ENCODE measurements around the gene DZIP1. TPM values are rescaled to one million over a fixed set of nuclear protein-coding genes. Genes with fewer than 3 reads are reported as not detected.

Gene DZIP1
- polyA plus RNA-seq, 1 donor (not counting 4 experiments of a cell fraction or from before 2014, with no cell fraction given): 1.4 TPM

DNA sequence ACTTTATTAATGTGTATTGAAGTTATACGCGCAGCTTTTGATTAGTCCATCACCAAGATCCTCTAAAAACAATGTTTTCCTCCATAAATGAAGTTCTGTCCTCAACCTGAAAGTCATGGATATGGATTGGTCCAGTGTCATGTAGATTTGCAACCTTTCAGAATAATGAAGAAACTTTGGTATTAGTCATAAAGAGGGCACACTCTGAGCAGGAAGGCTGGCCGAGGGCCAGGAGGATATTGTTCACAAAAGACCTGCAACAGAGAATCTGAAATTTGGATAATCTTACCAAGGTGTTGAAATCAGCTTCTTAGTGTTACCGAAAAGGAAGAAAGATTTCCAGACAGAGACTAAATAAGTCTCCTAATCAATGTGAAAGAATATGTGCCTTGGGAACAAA, 71.3 kb downstream of the DZIP1 start:
- no peak overlapping the region for H3K4me2 ChIP-seq (ENCODE audit: control insufficient read depth, extremely low read depth, insufficient read depth, low read depth, low read length)
- no peak for FAIRE-seq
- TF ChIP-seq, protein P1, sequence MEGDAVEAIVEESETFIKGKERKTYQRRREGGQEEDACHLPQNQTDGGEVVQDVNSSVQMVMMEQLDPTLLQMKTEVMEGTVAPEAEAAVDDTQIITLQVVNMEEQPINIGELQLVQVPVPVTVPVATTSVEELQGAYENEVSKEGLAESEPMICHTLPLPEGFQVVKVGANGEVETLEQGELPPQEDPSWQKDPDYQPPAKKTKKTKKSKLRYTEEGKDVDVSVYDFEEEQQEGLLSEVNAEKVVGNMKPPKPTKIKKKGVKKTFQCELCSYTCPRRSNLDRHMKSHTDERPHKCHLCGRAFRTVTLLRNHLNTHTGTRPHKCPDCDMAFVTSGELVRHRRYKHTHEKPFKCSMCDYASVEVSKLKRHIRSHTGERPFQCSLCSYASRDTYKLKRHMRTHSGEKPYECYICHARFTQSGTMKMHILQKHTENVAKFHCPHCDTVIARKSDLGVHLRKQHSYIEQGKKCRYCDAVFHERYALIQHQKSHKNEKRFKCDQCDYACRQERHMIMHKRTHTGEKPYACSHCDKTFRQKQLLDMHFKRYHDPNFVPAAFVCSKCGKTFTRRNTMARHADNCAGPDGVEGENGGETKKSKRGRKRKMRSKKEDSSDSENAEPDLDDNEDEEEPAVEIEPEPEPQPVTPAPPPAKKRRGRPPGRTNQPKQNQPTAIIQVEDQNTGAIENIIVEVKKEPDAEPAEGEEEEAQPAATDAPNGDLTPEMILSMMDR (optimal IDR thresholded peaks at IDR 0.05 in 1 of 3, IDR thresholded peaks at IDR 0.05 in 1 of 3, conservative IDR thresholded peaks at IDR 0.05 in 1 of 3; ENCODE audit: extremely low read depth in 1 of 3, insufficient read depth in 2 of 3, low read length in 3 of 3): no peak
- TF ChIP-seq EZH2 (IDR thresholded peaks at IDR 0.05; ENCODE audit: low read length): no peak

DNA sequence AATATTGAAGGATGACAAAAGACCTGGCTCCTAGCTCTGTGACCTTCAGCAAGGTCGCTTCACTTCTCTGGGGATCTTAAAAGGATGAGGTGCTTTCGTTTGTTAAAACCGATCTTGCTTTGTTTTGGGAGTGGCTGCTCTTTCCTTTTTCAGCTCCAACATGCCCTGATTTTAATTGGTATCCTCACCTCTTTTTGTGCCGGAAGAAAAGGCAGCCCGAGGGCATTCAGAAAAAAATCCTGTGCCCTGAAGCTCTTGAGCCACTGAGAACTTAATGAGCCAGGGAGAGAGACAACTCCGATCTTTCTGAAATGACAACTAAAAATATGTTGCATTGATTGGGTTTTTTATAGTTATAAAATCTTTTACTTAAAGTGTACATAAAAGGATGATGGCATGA, 72.6 kb downstream of the DZIP1 start:
- Histone ChIP-seq H3K4me3 (ENCODE audit: control insufficient read depth in 2 of 3, extremely low read depth in 1 of 3, insufficient read depth in 2 of 3, low read depth in 1 of 3, low read length in 3 of 3) (no peak overlapping the region), H3K27ac (ENCODE audit: control insufficient read depth, insufficient read depth, low read length) (no peak overlapping the region), H3K4me1 (ENCODE audit: control insufficient read depth, extremely low read depth, insufficient read depth, low read length) (no peaks in the 10 kb centered on the region), H3K79me2 (ENCODE audit: control insufficient read depth, insufficient read depth, low read length) (no peaks in the 10 kb centered on the region), H3K9me1 (ENCODE audit: control insufficient read depth, extremely low read depth, insufficient read depth, low read length) (no peaks in the 10 kb centered on the region), H2AFZ (ENCODE audit: control insufficient read depth, low read length) (no peak overlapping the region), H4K20me1 (ENCODE audit: control insufficient read depth, extremely low read depth, insufficient read depth, low read length) (no peaks in the 10 kb centered on the region), H3K27me3 (ENCODE audit: control insufficient read depth, extremely low read depth, insufficient read depth, low read length) (no peaks in the 10 kb centered on the region), H3K9me3 (ENCODE audit: control insufficient read depth, low read depth, low read length) (no peaks in the 10 kb centered on the region), H3K4me2 (ENCODE audit: control insufficient read depth, extremely low read depth, insufficient read depth, low read depth, low read length) (no peak overlapping the region), H3K9ac (ENCODE audit: control insufficient read depth, extremely low read depth, insufficient read depth, low read length) (no peak overlapping the region), H3K36me3 (ENCODE audit: control insufficient read depth in 2 of 2, extremely low read depth in 1 of 2, insufficient read depth in 2 of 2, low read length in 2 of 2) (no peaks in the 10 kb centered on the region)
- FAIRE-seq (no peak), DNase-seq (ENCODE audit: low read depth, low spot score) (no peak)
- no peak for TF ChIP-seq EZH2 (IDR thresholded peaks at IDR 0.05; ENCODE audit: low read length)
- TF ChIP-seq, protein P1 (optimal IDR thresholded peaks at IDR 0.05 in 1 of 3, IDR thresholded peaks at IDR 0.05 in 1 of 3, conservative IDR thresholded peaks at IDR 0.05 in 1 of 3; ENCODE audit: extremely low read depth in 1 of 3, insufficient read depth in 2 of 3, low read length in 3 of 3): no peak
- dilution Hi-C loops (cut with MboI; ENCODE audit: extremely low pct_ligation_motif_present, low sequenced_read_pairs): no loop called here

More for the DNA sequence above, 71.3 kb downstream of the DZIP1 start:
- dilution Hi-C loops (cut with MboI; ENCODE audit: extremely low pct_ligation_motif_present, low sequenced_read_pairs): no loop called here
- DNase-seq (ENCODE audit: low read depth, low spot score): no peak
- Histone ChIP-seq H3K9ac (ENCODE audit: control insufficient read depth, extremely low read depth, insufficient read depth, low read length) (no peak overlapping the region), H3K4me3 (ENCODE audit: control insufficient read depth in 2 of 3, extremely low read depth in 1 of 3, insufficient read depth in 2 of 3, low read depth in 1 of 3, low read length in 3 of 3) (no peak overlapping the region), H3K4me1 (ENCODE audit: control insufficient read depth, extremely low read depth, insufficient read depth, low read length) (no peaks in the 10 kb centered on the region), H3K27me3 (ENCODE audit: control insufficient read depth, extremely low read depth, insufficient read depth, low read length) (no peaks in the 10 kb centered on the region), H3K27ac (ENCODE audit: control insufficient read depth, insufficient read depth, low read length) (no peak overlapping the region), H3K9me1 (ENCODE audit: control insufficient read depth, extremely low read depth, insufficient read depth, low read length) (no peaks in the 10 kb centered on the region), H2AFZ (ENCODE audit: control insufficient read depth, low read length) (no peak overlapping the region), H4K20me1 (ENCODE audit: control insufficient read depth, extremely low read depth, insufficient read depth, low read length) (no peaks in the 10 kb centered on the region), H3K79me2 (ENCODE audit: control insufficient read depth, insufficient read depth, low read length) (no peaks in the 10 kb centered on the region), H3K36me3 (ENCODE audit: control insufficient read depth in 2 of 2, extremely low read depth in 1 of 2, insufficient read depth in 2 of 2, low read length in 2 of 2) (no peaks in the 10 kb centered on the region), H3K9me3 (ENCODE audit: control insufficient read depth, low read depth, low read length) (no peaks in the 10 kb centered on the region)
